Measurements from ENCODE around the gene C3orf18. TPM values are rescaled to one million over a fixed set of nuclear protein-coding genes. Genes with fewer than 3 reads are reported as not detected.

The C3orf18 gene
- total and polyA plus RNA-seq, 12 donors, result 6.6 to 44.3 (median 14.7) TPM

GRCh38 chr3:50615190-50615589 lies 47.6 kb upstream of the C3orf18 start:
- H3K27ac ChIP-seq, result no peak overlapping the region
- WGBS, 4 donors, result 35 to 75% (median 46%) methylated on average over 1 of the region's 1 CpG
- no peaks in the 10 kb centered on the region for H3K9me3 ChIP-seq (replicated peaks in 1 of 3)
- no peaks in the 10 kb centered on the region for H3K36me3 ChIP-seq (replicated peaks in 1 of 2)
- H3K27me3 ChIP-seq, result no peaks in the 10 kb centered on the region
- no peak for TF ChIP-seq POLR2A (IDR thresholded peaks at IDR 0.05)
- no peak for TF ChIP-seq CTCF (IDR thresholded peaks at IDR 0.05)
- no peak for DNase-seq
- no peak overlapping the region for H3K4me3 ChIP-seq
- peaks cover 25 to 51% of the 10 kb centered on the region in 2 donors for H3K4me1 ChIP-seq (replicated peaks in 1 of 2)
- intact Hi-C loops (cut with DNase I), result loop anchor here (2.0 to 10.0 kb wide), 3 partner anchors 44 to 760 kb away; no protein-coding TSS in a partner anchor

GRCh38 chr3:50612970-50613846 lies 45.7 kb upstream of the C3orf18 start:
- no peak overlapping the region for H3K4me3 ChIP-seq

GRCh38 chr3:50612234-50612882 lies 44.8 kb upstream of the C3orf18 start:
- H3K36me3 ChIP-seq (replicated peaks in 1 of 2), result peaks cover 0 to 4% of the 10 kb centered on the region in 2 donors
- TF ChIP-seq POLR2A (IDR thresholded peaks at IDR 0.05), result peak; percentile 15 to 22
- no peak for TF ChIP-seq CTCF (IDR thresholded peaks at IDR 0.05)
- H3K4me1 ChIP-seq (replicated peaks in 1 of 2), result peaks cover 7 to 36% of the 10 kb centered on the region in 2 donors
- WGBS, 4 donors, result 7 to 25% (median 9%) methylated on average over 8 to 29 of the region's 29 CpGs
- no peaks in the 10 kb centered on the region for H3K27me3 ChIP-seq
- H3K4me3 ChIP-seq, result peak overlapping the region in 2 of 4 donors; percentile 68 to 79
- H3K27ac ChIP-seq, result peak overlapping the region in 4 of 5 donors; percentile 43 to 83 (median 78)
- DNase-seq, result no peak
- H3K9me3 ChIP-seq (replicated peaks in 1 of 3), result no peaks in the 10 kb centered on the region
- intact Hi-C loops (cut with DNase I), result loop anchor here (2.0 to 10.0 kb wide), 3 partner anchors 40 to 762 kb away; no protein-coding TSS in a partner anchor

More at GRCh38 chr3:50612970-50613846, 45.7 kb upstream of the C3orf18 start:
- no peaks in the 10 kb centered on the region for H3K27me3 ChIP-seq
- intact Hi-C loops (cut with DNase I), result loop anchor here (2.0 to 10.0 kb wide), 3 partner anchors 40 to 762 kb away; no protein-coding TSS in a partner anchor
- no peak for DNase-seq
- no peaks in the 10 kb centered on the region for H3K9me3 ChIP-seq (replicated peaks in 1 of 3)
- H3K4me1 ChIP-seq (replicated peaks in 1 of 2), result peaks cover 13 to 44% of the 10 kb centered on the region in 2 donors
- WGBS, 4 donors, result 62 to 89% (median 66%) methylated on average over 5 to 6 of the region's 6 CpGs
- no peaks in the 10 kb centered on the region for H3K36me3 ChIP-seq (replicated peaks in 1 of 2)
- peak overlapping the region in 1 of 5 donors; percentile 78 for H3K27ac ChIP-seq
- no peak for TF ChIP-seq CTCF (IDR thresholded peaks at IDR 0.05)
- no peak for TF ChIP-seq POLR2A (IDR thresholded peaks at IDR 0.05)

Data from adrenal gland (tissue), 12 donors.